HG02610 (cell line): Measurements from ENCODE around the gene TTC39C.

Source experiments
- ATAC-seq: cut with Tn5 transposase; IDR thresholded peaks from one replicate; pipeline ENCODE4 v1.9.1; 2021; ENCODE audit warnings: mild to moderate bottlenecking, moderate library complexity; ENCODE audit not compliant: unreplicated experiment

The TTC39C gene

GRCh38 chr18:24177499-24178133 lies 163.1 kb downstream of the TTC39C start:
- ATAC-seq: no peak

DNA sequence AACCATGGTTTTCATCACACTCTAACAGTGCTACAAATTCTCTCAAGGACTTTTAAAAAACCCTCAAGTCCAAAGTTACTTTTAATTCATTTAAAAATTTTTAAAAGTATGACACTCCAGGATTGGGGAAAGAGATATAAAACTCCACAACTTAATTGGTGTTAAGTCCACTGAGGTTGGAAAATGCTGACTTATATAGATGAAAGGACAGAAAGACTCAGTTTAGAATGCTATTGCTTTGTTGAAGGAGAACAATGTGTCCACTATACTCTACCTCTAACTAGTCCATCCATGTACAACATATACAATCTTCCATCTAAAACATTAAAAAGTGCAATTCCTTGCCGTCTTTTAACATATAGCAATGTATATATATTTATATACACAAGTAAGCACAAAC lies 165.5 kb downstream of the TTC39C start:
- no peak for ATAC-seq

GRCh38 chr18:24181806-24182205 lies 167.3 kb downstream of the TTC39C start:
- ATAC-seq: no peak
